ENCODE measurements around the gene AIFM3.

The AIFM3 gene

GRCh38 chr22:20948989-20949388 lies 18.1 kb upstream of the AIFM3 start:
- H3K4me3 ChIP-seq (replicated peaks; ENCODE audit: low read depth, low read length) = no peak overlapping the region
- TF ChIP-seq CTCF (IDR thresholded peaks at IDR 0.05; ENCODE audit: low read depth, low read length, missing control alignments) = no peak

GRCh38 chr22:20949698-20950183 lies 17.3 kb upstream of the AIFM3 start:
- TF ChIP-seq CTCF (IDR thresholded peaks at IDR 0.05; ENCODE audit: low read depth, low read length, missing control alignments) = no peak
- no peak overlapping the region for H3K4me3 ChIP-seq (replicated peaks; ENCODE audit: low read depth, low read length)

More at GRCh38 chr22:20948989-20949388, 18.1 kb upstream of the AIFM3 start:
- DNase-seq (ENCODE audit: extremely low read depth, low read depth) = no peak

GRCh38 chr22:20951151-20951931 lies 15.7 kb upstream of the AIFM3 start:
- no peak for TF ChIP-seq CTCF (IDR thresholded peaks at IDR 0.05; ENCODE audit: low read depth, low read length, missing control alignments)
- H3K4me3 ChIP-seq (replicated peaks; ENCODE audit: low read depth, low read length) = no peak overlapping the region
- DNase-seq (ENCODE audit: extremely low read depth, low read depth) = no peak

More at GRCh38 chr22:20949698-20950183, 17.3 kb upstream of the AIFM3 start:
- DNase-seq (ENCODE audit: extremely low read depth, low read depth) = no peak

GRCh38 chr22:20951932-20952380 lies 15.1 kb upstream of the AIFM3 start:
- no peak overlapping the region for H3K4me3 ChIP-seq (replicated peaks; ENCODE audit: low read depth, low read length)
- TF ChIP-seq CTCF (IDR thresholded peaks at IDR 0.05; ENCODE audit: low read depth, low read length, missing control alignments) = no peak
- no peak for DNase-seq (ENCODE audit: extremely low read depth, low read depth)

GRCh38 chr22:20952544-20953341 lies 14.3 kb upstream of the AIFM3 start:
- no peak for DNase-seq (ENCODE audit: extremely low read depth, low read depth)
- TF ChIP-seq CTCF (IDR thresholded peaks at IDR 0.05; ENCODE audit: low read depth, low read length, missing control alignments) = no peak
- no peak overlapping the region for H3K4me3 ChIP-seq (replicated peaks; ENCODE audit: low read depth, low read length)

GRCh38 chr22:20953342-20953608 lies 13.8 kb upstream of the AIFM3 start:
- no peak for TF ChIP-seq CTCF (IDR thresholded peaks at IDR 0.05; ENCODE audit: low read depth, low read length, missing control alignments)
- no peak for DNase-seq (ENCODE audit: extremely low read depth, low read depth)
- H3K4me3 ChIP-seq (replicated peaks; ENCODE audit: low read depth, low read length) = no peak overlapping the region
